ENCODE data around the gene EIF2S3.
"Not testable (repeated sequence)": the region's sequence is repeated elsewhere in the genome, so short reads cannot be mapped to it uniquely, and the experiment has no call there.

EIF2S3 gene

GRCh38 chrX:24050522-24051318 is 4.0 kb upstream of the EIF2S3 start:
- not testable (repeated sequence) for DNase-seq

GRCh38 chrX:24055043-24055356 is 244 bp downstream of the EIF2S3 start:
- DNase-seq, result no peak

GRCh38 chrX:24063488-24063887 is 8.7 kb downstream of the EIF2S3 start:
- DNase-seq, result no peak

GRCh38 chrX:24069877-24070276 is 15.1 kb downstream of the EIF2S3 start:
- DNase-seq, result no peak

GRCh38 chrX:24079411-24079810 is 24.7 kb downstream of the EIF2S3 start:
- no peak for DNase-seq

GRCh38 chrX:24080245-24080644 is 25.5 kb downstream of the EIF2S3 start:
- not testable (repeated sequence) for DNase-seq

- DNase-seq, result no peak
These were observed 25.9 kb downstream of the EIF2S3 start for GRCh38 chrX:24080704-24081103.

GRCh38 chrX:24081661-24082154 is 27.0 kb downstream of the EIF2S3 start:
- DNase-seq, result no peak

GRCh38 chrX:24082447-24082846 is 27.7 kb downstream of the EIF2S3 start:
- DNase-seq, result no peak

- no peak for DNase-seq
These were observed 30.3 kb downstream of the EIF2S3 start for GRCh38 chrX:24085101-24085500.

GRCh38 chrX:24090300-24091200 is 35.8 kb downstream of the EIF2S3 start:
- no peak for DNase-seq

- DNase-seq, result no peak
These were observed 39.0 kb downstream of the EIF2S3 start for GRCh38 chrX:24093746-24094145.

- no peak for DNase-seq
These were observed 43.0 kb downstream of the EIF2S3 start for GRCh38 chrX:24097741-24098260.

GRCh38 chrX:24098932-24099331 is 44.2 kb downstream of the EIF2S3 start:
- no peak for DNase-seq

GRCh38 chrX:24099394-24099793 is 44.6 kb downstream of the EIF2S3 start:
- DNase-seq, result no peak

GRCh38 chrX:24100713-24101112 is 46.0 kb downstream of the EIF2S3 start:
- no peak for DNase-seq

- no peak for DNase-seq
These were observed 55.3 kb downstream of the EIF2S3 start for GRCh38 chrX:24110069-24110468.

- no peak for DNase-seq
These were observed 58.4 kb downstream of the EIF2S3 start for GRCh38 chrX:24113181-24113580.

GRCh38 chrX:24117258-24117657 is 62.5 kb downstream of the EIF2S3 start:
- no peak for DNase-seq

- DNase-seq, result no peak
These were observed 69.6 kb downstream of the EIF2S3 start for GRCh38 chrX:24124244-24124799.

- no peak for DNase-seq
These were observed 70.4 kb downstream of the EIF2S3 start for GRCh38 chrX:24125028-24125612.
